Vagina (tissue), 2 donors: Measurements from ENCODE around the gene TOP2B. TPM values are rescaled to one million over a fixed set of nuclear protein-coding genes. Genes with fewer than 3 reads are reported as not detected.
A peak's percentile ranks its signal among the peaks of the same experiment; 100 is the strongest.

Source experiments
- DNase-seq, 2 donors: peaks; one replicate each; pipeline ENCODE4 v3.0.0-alpha.2; 2017; ENCODE audit errors: extremely low spot score in 2 of 2
- H3K27ac ChIP-seq: fragments of 200-600 bp; sonication (generic); one replicate; pipeline ENCODE4 v1.5.1; 2019
- H3K27me3 ChIP-seq: fragments of 200-600 bp; sonication (generic); one replicate; pipeline ENCODE4 v1.5.1; 2019
- H3K36me3 ChIP-seq, 2 donors: fragments of 200-600 bp; sonication (generic); one replicate each; pipeline ENCODE4 v1.5.1; 2017 to 2019
- H3K4me1 ChIP-seq: fragments of 200-600 bp; sonication (generic); one replicate; pipeline ENCODE4 v1.5.1; 2019
- H3K4me3 ChIP-seq, 2 donors: fragments of 200-600 bp; sonication (generic); 1 replicate in 1 of 2; 2 replicates in 1 of 2; pipeline ENCODE4 v1.5.1; 2016 to 2019
- H3K9me3 ChIP-seq: fragments of 200-600 bp; sonication (generic); one replicate; pipeline ENCODE4 v1.5.1; 2019
- POLR2A ChIP-seq, 2 donors: fragments of 450-650 bp; IDR thresholded peaks; one replicate each; pipeline ENCODE4 v1.6.1; 2017; ENCODE audit warnings: antibody characterized with exemption in 2 of 2, mild to moderate bottlenecking in 2 of 2, moderate library complexity in 2 of 2
- POLR2AphosphoS5 ChIP-seq, 2 donors: sonication (generic); formaldehyde crosslinking; IDR thresholded peaks; one replicate each; pipeline ENCODE4 v1.9.0; 2017; ENCODE audit warnings: antibody characterized with exemption in 2 of 2, mild to moderate bottlenecking in 2 of 2, low read depth in 1 of 2; ENCODE audit not compliant: insufficient read depth in 1 of 2
- intact Hi-C: fragments of 100-400 bp; cut with DNase I; formaldehyde crosslinking; loops from one replicate; pipeline ENCODE4 v1.15.1; 2023
- total RNA-seq: library from RNA; depleted of rRNA; stranded (reverse); fragments of >200 nt; gene quantifications from one replicate; pipeline ENCODE4 v1.2.3, GENCODE V29; 2016
- TF ChIP-seq, protein P1 (sequence below), 3 experiments: fragments of 450-650 bp in 2 of 3; fragments of 200-600 bp in 1 of 3; sonication (generic) in 1 of 3; IDR thresholded peaks; one replicate each; pipeline ENCODE4 v1.5.1; 2017 to 2019; ENCODE audit warnings: antibody characterized with exemption in 3 of 3, mild to moderate bottlenecking in 2 of 3, moderate library complexity in 2 of 3

TOP2B gene, protein sequence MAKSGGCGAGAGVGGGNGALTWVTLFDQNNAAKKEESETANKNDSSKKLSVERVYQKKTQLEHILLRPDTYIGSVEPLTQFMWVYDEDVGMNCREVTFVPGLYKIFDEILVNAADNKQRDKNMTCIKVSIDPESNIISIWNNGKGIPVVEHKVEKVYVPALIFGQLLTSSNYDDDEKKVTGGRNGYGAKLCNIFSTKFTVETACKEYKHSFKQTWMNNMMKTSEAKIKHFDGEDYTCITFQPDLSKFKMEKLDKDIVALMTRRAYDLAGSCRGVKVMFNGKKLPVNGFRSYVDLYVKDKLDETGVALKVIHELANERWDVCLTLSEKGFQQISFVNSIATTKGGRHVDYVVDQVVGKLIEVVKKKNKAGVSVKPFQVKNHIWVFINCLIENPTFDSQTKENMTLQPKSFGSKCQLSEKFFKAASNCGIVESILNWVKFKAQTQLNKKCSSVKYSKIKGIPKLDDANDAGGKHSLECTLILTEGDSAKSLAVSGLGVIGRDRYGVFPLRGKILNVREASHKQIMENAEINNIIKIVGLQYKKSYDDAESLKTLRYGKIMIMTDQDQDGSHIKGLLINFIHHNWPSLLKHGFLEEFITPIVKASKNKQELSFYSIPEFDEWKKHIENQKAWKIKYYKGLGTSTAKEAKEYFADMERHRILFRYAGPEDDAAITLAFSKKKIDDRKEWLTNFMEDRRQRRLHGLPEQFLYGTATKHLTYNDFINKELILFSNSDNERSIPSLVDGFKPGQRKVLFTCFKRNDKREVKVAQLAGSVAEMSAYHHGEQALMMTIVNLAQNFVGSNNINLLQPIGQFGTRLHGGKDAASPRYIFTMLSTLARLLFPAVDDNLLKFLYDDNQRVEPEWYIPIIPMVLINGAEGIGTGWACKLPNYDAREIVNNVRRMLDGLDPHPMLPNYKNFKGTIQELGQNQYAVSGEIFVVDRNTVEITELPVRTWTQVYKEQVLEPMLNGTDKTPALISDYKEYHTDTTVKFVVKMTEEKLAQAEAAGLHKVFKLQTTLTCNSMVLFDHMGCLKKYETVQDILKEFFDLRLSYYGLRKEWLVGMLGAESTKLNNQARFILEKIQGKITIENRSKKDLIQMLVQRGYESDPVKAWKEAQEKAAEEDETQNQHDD (N-terminal part only)
- total RNA-seq, result 88.1 TPM

DNA sequence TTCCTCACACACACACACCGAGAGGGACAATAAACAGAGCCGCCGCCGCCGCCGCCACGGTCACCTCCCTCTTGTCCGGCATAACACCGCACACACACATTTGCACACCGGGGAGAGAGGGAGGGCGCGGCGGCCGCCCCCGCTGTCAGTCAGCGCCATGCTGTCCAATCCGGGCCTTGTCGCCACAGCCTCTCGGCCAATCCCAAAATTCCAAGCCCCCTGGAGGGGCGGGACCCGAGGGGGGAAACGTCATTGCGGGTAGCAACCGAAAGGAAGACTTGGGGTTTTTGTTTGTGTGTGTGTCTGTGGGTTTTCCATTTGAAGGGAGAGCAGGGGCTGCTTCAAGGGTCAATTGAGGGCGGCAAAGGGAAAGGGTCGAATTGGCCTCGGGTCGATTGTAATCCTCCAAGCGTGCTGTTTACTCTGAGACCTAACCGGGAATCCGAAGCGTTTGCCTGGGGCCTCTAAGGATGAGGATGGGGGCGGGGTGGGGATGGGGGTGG lies at the start of gene TOP2B:
TOP2B (minus strand) TSS at position 96 of the 503 bp plus-strand sequence. CDS start 610 bp downstream, outside the sequence.
- TF ChIP-seq POLR2AphosphoS5 (IDR thresholded peaks at IDR 0.05; ENCODE audit: insufficient read depth in 1 of 2, low read depth in 1 of 2), result peak; percentile 89 to 96
- TF ChIP-seq, protein P1, sequence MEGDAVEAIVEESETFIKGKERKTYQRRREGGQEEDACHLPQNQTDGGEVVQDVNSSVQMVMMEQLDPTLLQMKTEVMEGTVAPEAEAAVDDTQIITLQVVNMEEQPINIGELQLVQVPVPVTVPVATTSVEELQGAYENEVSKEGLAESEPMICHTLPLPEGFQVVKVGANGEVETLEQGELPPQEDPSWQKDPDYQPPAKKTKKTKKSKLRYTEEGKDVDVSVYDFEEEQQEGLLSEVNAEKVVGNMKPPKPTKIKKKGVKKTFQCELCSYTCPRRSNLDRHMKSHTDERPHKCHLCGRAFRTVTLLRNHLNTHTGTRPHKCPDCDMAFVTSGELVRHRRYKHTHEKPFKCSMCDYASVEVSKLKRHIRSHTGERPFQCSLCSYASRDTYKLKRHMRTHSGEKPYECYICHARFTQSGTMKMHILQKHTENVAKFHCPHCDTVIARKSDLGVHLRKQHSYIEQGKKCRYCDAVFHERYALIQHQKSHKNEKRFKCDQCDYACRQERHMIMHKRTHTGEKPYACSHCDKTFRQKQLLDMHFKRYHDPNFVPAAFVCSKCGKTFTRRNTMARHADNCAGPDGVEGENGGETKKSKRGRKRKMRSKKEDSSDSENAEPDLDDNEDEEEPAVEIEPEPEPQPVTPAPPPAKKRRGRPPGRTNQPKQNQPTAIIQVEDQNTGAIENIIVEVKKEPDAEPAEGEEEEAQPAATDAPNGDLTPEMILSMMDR (IDR thresholded peaks at IDR 0.05), result no peak
- peak in 1 of 2 donors; percentile 85 for TF ChIP-seq POLR2A (IDR thresholded peaks at IDR 0.05)
- DNase-seq, result peak in 1 of 2 donors; percentile 98
- Histone ChIP-seq H3K27me3 (no peaks in the 10 kb centered on the region), H3K9me3 (no peaks in the 10 kb centered on the region), H3K4me3 (peak within 1 kb of the TSS; percentile 74 to 93), H3K27ac (peak within 1 kb of the TSS; percentile 97), H3K36me3 (no peaks in the 10 kb centered on the region), H3K4me1 (peaks cover 35% of the 10 kb centered on the region)
- intact Hi-C loops, result loop anchor here (10.0 kb wide), 1 partner anchor 120 kb away; the partner anchor contains the start of gene NGLY1

DNA sequence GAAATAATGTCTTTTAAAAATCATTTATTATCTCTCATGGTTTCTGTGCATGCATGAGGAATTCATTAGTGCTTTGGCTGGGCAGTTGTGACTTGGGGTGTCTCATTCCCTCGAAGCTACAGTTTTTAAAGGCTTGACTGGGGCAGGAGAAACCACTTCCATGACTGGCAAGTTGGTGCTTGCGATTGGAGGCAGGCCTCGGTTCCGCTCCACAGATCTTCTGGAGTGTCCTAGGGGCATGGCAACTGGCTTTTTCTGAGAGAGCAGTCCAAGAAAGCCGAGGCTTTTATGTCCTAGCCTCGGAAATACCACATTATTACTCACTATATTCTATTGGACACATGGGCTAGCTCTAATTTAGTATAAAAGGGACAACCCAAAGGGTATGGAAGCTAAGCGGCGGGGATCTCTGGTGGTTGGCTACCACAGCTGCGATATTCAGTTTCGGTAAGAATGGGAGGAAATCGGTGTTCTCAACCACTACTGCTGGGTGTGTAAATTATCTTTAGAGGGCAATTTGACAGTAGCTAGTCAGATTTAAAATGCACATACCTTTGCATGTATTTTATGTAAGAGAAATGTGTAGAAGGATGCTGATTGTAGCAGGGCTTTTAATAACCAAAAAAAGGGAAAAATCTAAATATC lies 48.8 kb upstream of the TOP2B start:
- no peaks in the 10 kb centered on the region for H3K4me1 ChIP-seq
- intact Hi-C loops, result no loop called here
- no peak overlapping the region for H3K27ac ChIP-seq
- H3K9me3 ChIP-seq, result no peaks in the 10 kb centered on the region
- DNase-seq, result no peak
- TF ChIP-seq POLR2A (IDR thresholded peaks at IDR 0.05), result no peak
- TF ChIP-seq POLR2AphosphoS5 (IDR thresholded peaks at IDR 0.05; ENCODE audit: insufficient read depth in 1 of 2, low read depth in 1 of 2), result no peak
- TF ChIP-seq, protein P1 (IDR thresholded peaks at IDR 0.05), result no peak
- no peaks in the 10 kb centered on the region for H3K27me3 ChIP-seq
- H3K4me3 ChIP-seq, result no peak overlapping the region
- H3K36me3 ChIP-seq, result no peaks in the 10 kb centered on the region

DNA sequence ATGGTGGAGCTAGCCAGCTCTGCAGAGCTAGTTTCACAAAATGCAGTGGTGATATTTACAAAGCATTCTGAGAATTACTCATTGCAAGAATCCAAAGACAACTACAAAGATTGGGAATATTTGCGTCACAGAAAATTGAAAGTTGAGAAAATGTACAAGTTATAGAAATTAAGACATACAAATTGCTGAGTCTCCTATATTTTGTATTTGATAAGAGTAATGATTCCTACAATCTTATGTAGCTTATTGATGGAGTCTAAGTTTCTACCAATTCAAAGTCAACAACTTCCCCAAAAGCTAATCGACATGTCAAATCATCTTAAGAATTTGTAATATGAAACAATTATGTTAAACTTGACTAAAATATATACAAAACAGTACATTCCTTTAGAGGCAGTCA lies 46.4 kb upstream of the TOP2B start:
- Histone ChIP-seq H3K4me3 (no peak overlapping the region), H3K36me3 (no peaks in the 10 kb centered on the region), H3K4me1 (no peaks in the 10 kb centered on the region), H3K27me3 (no peaks in the 10 kb centered on the region), H3K9me3 (no peaks in the 10 kb centered on the region), H3K27ac (no peak overlapping the region)
- intact Hi-C loops, result no loop called here
- no peak for DNase-seq
- TF ChIP-seq POLR2A (IDR thresholded peaks at IDR 0.05) (no peak), POLR2AphosphoS5 (IDR thresholded peaks at IDR 0.05; ENCODE audit: insufficient read depth in 1 of 2, low read depth in 1 of 2) (no peak)
- TF ChIP-seq, protein P1 (IDR thresholded peaks at IDR 0.05), result no peak

DNA sequence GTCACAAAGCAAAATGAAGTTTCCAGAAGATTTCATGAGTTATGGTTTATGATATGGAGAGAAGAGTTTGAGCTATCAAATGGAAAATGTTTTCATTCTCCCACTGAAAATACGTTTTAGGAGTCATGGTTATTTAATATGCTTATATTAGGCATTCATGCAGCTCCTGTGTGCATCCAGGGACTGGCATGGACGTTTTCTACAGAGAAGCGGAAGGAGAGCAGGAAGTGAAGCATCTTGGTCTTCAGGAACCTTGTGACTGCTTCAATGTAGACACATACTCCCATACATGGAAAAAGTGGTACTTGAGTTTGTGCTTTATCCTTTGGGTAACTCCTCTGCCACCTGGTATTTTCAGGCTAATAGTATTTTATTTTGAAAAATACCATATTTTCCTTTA lies 43.3 kb upstream of the TOP2B start:
- no peaks in the 10 kb centered on the region for H3K27me3 ChIP-seq
- H3K4me1 ChIP-seq, result no peaks in the 10 kb centered on the region
- H3K9me3 ChIP-seq, result no peaks in the 10 kb centered on the region
- H3K27ac ChIP-seq, result no peak overlapping the region
- no peaks in the 10 kb centered on the region for H3K36me3 ChIP-seq
- no peak for DNase-seq
- intact Hi-C loops, result no loop called here
- no peak overlapping the region for H3K4me3 ChIP-seq
- no peak for TF ChIP-seq POLR2AphosphoS5 (IDR thresholded peaks at IDR 0.05; ENCODE audit: insufficient read depth in 1 of 2, low read depth in 1 of 2)
